K562 (cell line): Measurements from ENCODE around the gene PARP14. TPM values are rescaled to one million over a fixed set of nuclear protein-coding genes. Genes with fewer than 3 reads are reported as not detected.

Experiments used
- CHD1 ChIP-seq: fragments of 200-600 bp; sonication (generic); IDR thresholded peaks from one replicate; pipeline ENCODE4 v1.6.1; 2012; ENCODE audit warnings: mild to moderate bottlenecking, moderate library complexity, low read length, inconsistent platforms
- CTCF ChIP-seq, 3 experiments: IDR thresholded peaks in 2 of 3; conservative IDR thresholded peaks in 1 of 3; 2 replicates each; pipeline ENCODE4 v1.5.1; 2011 to 2012; ENCODE audit warnings: low read length in 3 of 3, mild to moderate bottlenecking in 3 of 3, control low read depth in 2 of 3, improper control_type of control experiment in 1 of 3, inconsistent platforms in 1 of 3, low read depth in 1 of 3, mixed read lengths in 1 of 3, moderate library complexity in 1 of 3; ENCODE audit not compliant: insufficient read depth in 2 of 3
- HDAC3 ChIP-seq: fragments of 450-650 bp; IDR thresholded peaks from 2 replicates; pipeline ENCODE4 v1.6.1; 2018; ENCODE audit warnings: borderline replicate concordance, mild to moderate bottlenecking, moderate library complexity; ENCODE audit not compliant: partially characterized antibody
- HDAC8 ChIP-seq: fragments of 450-650 bp; IDR thresholded peaks from 2 replicates; pipeline ENCODE4 v1.6.1; 2016; ENCODE audit warnings: mild to moderate bottlenecking, missing genetic modification characterization, moderate library complexity, missing compliant biosample characterization
- HES1 ChIP-seq: fragments of 450-650 bp; IDR thresholded peaks from 2 replicates; pipeline ENCODE4 v1.6.1; 2016; ENCODE audit warnings: low read depth, mild to moderate bottlenecking, moderate library complexity
- KDM2B ChIP-seq: fragments of 250-450 bp; sonication (Bioruptor Pico); IDR thresholded peaks from 2 replicates; pipeline ENCODE4 v1.8.0; 2021; ENCODE audit warnings: mild to moderate bottlenecking, moderate library complexity
- LEF1 ChIP-seq: fragments of 450-650 bp; IDR thresholded peaks from 2 replicates; pipeline ENCODE4 v1.6.1; 2016; ENCODE audit warnings: mild to moderate bottlenecking
- MNT ChIP-seq, 2 experiments: fragments of 450-650 bp; conservative IDR thresholded peaks; 2 replicates each; pipeline ENCODE4 v1.6.1; 2017; ENCODE audit warnings: mild to moderate bottlenecking in 2 of 2, moderate library complexity in 2 of 2
- NFIC ChIP-seq: fragments of 450-650 bp; IDR thresholded peaks from 2 replicates; pipeline ENCODE4 v1.6.1; 2017; ENCODE audit warnings: mild to moderate bottlenecking, inconsistent platforms
- NFYB ChIP-seq: IDR thresholded peaks from 2 replicates; pipeline ENCODE4 v1.6.1; 2011; ENCODE audit warnings: mild to moderate bottlenecking, moderate library complexity; ENCODE audit not compliant: insufficient read length; ENCODE audit errors: extremely low read depth
- PHF8 ChIP-seq: fragments of 200-600 bp; sonication (generic); IDR thresholded peaks from 2 replicates; pipeline ENCODE4 v1.6.1; 2012; ENCODE audit warnings: mixed run types, mild to moderate bottlenecking, inconsistent platforms, low read length, moderate library complexity, borderline replicate concordance
- RAD51 ChIP-seq: fragments of 450-650 bp; IDR thresholded peaks from 2 replicates; pipeline ENCODE4 v1.7.1; 2016; ENCODE audit warnings: low read depth, mild to moderate bottlenecking, borderline replicate concordance
- RCOR1 ChIP-seq, 2 experiments: IDR thresholded peaks; 2 replicates each; pipeline ENCODE4 v1.6.1; 2012; ENCODE audit warnings: low read depth in 2 of 2, low read length in 2 of 2, borderline replicate concordance in 1 of 2, improper control_type of control experiment in 1 of 2
- SETDB1 ChIP-seq: IDR thresholded peaks from one replicate; pipeline ENCODE4 v1.6.1; 2012; ENCODE audit warnings: low read length, control low read depth, inconsistent platforms
- SRF ChIP-seq, 2 experiments: fragments of 250-450, 450-650 bp in 1 of 2; sonication (Bioruptor Pico) in 1 of 2; sonication (generic) in 1 of 2; formaldehyde crosslinking; IDR thresholded peaks; 2 replicates each; pipeline versions ENCODE4 v1.5.0 to v1.5.1; 2020 to 2022; ENCODE audit warnings: mild to moderate bottlenecking in 1 of 2, missing genetic modification reagents in 1 of 2
- TCF7L2 ChIP-seq: fragments of 150-350 bp; IDR thresholded peaks from 2 replicates; pipeline ENCODE4 v1.6.1; 2016; ENCODE audit warnings: low read depth, mild to moderate bottlenecking, low read length, moderate library complexity
- TFAP4 ChIP-seq: sonication (generic); formaldehyde crosslinking; IDR thresholded peaks from 2 replicates; pipeline ENCODE4 v1.8.0; 2022; ENCODE audit warnings: missing genetic modification reagents, mild to moderate bottlenecking, moderate library complexity, borderline replicate concordance
- TGIF2 ChIP-seq: sonication (generic); formaldehyde crosslinking; IDR thresholded peaks from 2 replicates; pipeline ENCODE4 v1.8.1; 2022; ENCODE audit warnings: mild to moderate bottlenecking, missing genetic modification reagents, moderate library complexity
- ZBTB34 ChIP-seq: fragments of 250-450 bp; sonication (Bioruptor Pico); IDR thresholded peaks from 2 replicates; pipeline ENCODE4 v1.8.0; 2021; ENCODE audit warnings: mild to moderate bottlenecking, moderate library complexity
- ZNF165 ChIP-seq: fragments of 250-450 bp; sonication (Bioruptor Pico); IDR thresholded peaks from 2 replicates; pipeline ENCODE4 v1.4.0; 2020; ENCODE audit warnings: borderline replicate concordance
- polyA plus RNA-seq, 8 experiments: library from polyadenylated mRNA; depleted of rRNA in 4 of 8; stranded (reverse) in 5 of 8; unstranded in 3 of 8; fragments of >200 nt; fragmentation: Nextera tagmentation in 2 of 8; fragmentation: Illumina TruSeq in 1 of 8; extraction: Ambion mirVana in 2 of 8; extraction: Trizol in 1 of 8; gene quantifications; 2 replicates each; pipeline versions ENCODE4 v1.2.1 to v1.2.3, GENCODE V29; 2011 to 2014; ENCODE audit warnings: inconsistent platforms in 1 of 8, missing spikeins in 1 of 8
- total RNA-seq, 7 experiments: library from RNA; depleted of rRNA in 6 of 7; stranded (reverse); fragments of >200 nt in 6 of 7; fragmentation: Illumina TruSeq in 2 of 7; extraction: Trizol in 2 of 7; gene quantifications; 2 replicates each; pipeline versions ENCODE4 v1.2.1 to v1.2.3, GENCODE V29; 2011 to 2021; ENCODE audit warnings: low replicate concordance in 1 of 7

The PARP14 gene
- total and polyA plus RNA-seq, 9 of the 15 experiments (the other 6 are each of a cell fraction or from before 2014, with no cell fraction given), result 3.1 to 14.4 (median 9.0) TPM

- TF ChIP-seq SRF (CRISPR knock-in tag; IDR thresholded peaks at IDR 0.05), result no peak
- TF ChIP-seq NFYB, result no peak
- TF ChIP-seq HDAC8 (tag), result no peak
- TF ChIP-seq LEF1, result peak; percentile 36; the same call in 1 of the 2 replicates
- no peak for TF ChIP-seq SETDB1
- TF ChIP-seq MNT (conservative IDR thresholded peaks at IDR 0.05), result no peak
- TF ChIP-seq PHF8, result no peak
- no peak for TF ChIP-seq TGIF2 (CRISPR knock-in tag)
- TF ChIP-seq ZNF165 (CRISPR knock-in tag), result no peak
- no peak for TF ChIP-seq TFAP4 (CRISPR knock-in tag)
- TF ChIP-seq NFIC, result peak; percentile 55
- TF ChIP-seq CHD1, result no peak
- TF ChIP-seq RCOR1 (IDR thresholded peaks at IDR 0.05; ENCODE audit: borderline replicate concordance in 1 of 2, low read depth in 2 of 2, low read length in 2 of 2), result peak in 1 of 2 experiments; percentile 9; a peak in 1 of 4 replicates
- TF ChIP-seq RAD51, result no peak
- TF ChIP-seq CTCF (IDR thresholded peaks at IDR 0.05 in 2 of 3, conservative IDR thresholded peaks at IDR 0.05 in 1 of 3; ENCODE audit: insufficient read depth in 2 of 3, low read depth in 1 of 3, low read length in 3 of 3), result peak in 1 of 3 experiments; percentile 13; a peak in 1 of 6 replicates
- TF ChIP-seq HDAC3, result no peak
- TF ChIP-seq TCF7L2, result no peak
- TF ChIP-seq HES1, result no peak
- TF ChIP-seq KDM2B, result no peak
- no peak for TF ChIP-seq ZBTB34 (CRISPR knock-in tag)
Measured at GRCh38 chr3:122730240-122730639, 49.6 kb downstream of the PARP14 start (continued).
